SKM-1 (cell line): Measurements from ENCODE around the gene PLCG2.
"Not testable (repeated sequence)": the region's sequence is repeated elsewhere in the genome, so short reads cannot be mapped to it uniquely, and the experiment has no call there.

Source experiments
- DNase-seq: peaks from one replicate; lab custom pipeline; 2025; ENCODE audit not compliant: unreplicated experiment; lab: John Stamatoyannopoulos, UW

Gene PLCG2

DNA sequence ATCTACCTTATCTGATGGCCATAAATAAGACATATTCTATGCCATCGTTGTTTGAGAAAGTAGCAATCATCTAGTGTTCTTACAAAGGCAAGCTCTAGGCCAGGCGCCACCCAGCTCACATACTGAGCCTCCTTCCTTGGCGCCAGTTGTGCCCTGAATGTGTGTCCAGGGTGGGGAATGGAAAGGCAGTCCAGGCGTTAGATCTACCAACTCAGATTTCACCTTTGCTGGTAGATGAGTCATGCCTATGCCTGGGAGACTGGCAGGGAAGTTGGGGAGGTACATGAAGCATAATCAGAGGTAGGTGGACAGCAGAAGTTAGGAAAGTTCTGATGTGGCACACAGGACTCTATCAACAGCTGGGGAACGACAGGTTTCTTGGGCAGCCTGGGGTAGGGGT lies 208.6 kb downstream of the PLCG2 start:
- no peak for DNase-seq

DNA sequence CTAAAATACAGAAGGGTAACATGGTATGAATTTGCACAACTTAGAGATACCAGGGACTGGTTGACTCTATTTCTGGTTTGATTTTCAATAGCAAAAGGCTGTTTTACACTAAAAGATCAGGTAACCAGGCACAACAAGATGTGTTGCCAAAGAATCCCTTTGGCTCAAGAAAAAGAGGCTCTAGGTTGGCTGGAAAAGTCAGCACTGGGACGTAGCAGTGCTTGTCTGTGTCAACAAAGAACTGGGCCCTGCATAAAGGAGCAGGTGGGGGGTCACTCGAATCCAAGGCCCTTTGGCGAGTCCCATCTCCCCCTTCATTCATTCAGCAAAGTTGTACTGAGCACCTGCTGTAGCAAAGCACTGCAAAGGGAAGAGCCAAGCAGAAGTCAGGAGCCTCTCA lies 213.8 kb downstream of the PLCG2 start:
- DNase-seq = no peak

DNA sequence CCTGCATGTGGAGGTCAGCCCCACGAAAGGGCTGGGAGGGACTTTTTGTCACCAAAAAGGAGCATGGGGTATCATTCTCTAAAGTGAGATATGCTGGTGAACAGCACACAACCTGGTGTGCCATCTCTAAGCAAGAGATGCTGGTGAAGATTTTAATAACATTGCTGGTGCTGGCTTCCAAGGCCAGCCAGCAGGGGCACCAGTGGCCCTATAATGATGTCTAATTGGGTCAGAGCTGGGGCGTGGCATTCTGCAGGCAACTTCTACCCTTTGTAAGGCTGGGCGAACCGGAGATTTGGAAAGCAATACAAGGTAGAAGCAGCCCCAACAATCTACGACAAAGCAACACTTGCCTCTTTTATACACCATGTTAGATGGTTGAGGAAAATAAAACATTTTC lies 215.4 kb downstream of the PLCG2 start:
- DNase-seq = no peak

DNA sequence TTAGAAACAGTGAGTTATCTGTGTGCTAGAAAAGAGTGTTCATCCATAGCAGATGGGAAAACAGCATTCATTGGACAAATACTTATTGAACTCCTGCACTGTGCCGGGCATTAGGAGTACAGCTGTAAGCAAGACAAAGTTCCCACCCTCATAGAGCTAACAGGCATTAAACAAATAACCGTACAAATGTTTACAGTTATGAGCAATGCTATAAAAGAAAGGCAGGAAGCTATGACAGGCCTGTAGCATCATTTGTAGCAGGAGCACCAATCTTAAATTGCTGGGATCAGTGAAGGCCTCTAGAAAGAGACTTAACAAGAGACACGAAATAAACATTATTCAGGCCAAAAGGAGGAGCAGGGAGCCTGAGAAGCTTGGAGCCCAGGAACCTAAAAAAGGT lies 216.6 kb downstream of the PLCG2 start:
- no peak for DNase-seq

DNA sequence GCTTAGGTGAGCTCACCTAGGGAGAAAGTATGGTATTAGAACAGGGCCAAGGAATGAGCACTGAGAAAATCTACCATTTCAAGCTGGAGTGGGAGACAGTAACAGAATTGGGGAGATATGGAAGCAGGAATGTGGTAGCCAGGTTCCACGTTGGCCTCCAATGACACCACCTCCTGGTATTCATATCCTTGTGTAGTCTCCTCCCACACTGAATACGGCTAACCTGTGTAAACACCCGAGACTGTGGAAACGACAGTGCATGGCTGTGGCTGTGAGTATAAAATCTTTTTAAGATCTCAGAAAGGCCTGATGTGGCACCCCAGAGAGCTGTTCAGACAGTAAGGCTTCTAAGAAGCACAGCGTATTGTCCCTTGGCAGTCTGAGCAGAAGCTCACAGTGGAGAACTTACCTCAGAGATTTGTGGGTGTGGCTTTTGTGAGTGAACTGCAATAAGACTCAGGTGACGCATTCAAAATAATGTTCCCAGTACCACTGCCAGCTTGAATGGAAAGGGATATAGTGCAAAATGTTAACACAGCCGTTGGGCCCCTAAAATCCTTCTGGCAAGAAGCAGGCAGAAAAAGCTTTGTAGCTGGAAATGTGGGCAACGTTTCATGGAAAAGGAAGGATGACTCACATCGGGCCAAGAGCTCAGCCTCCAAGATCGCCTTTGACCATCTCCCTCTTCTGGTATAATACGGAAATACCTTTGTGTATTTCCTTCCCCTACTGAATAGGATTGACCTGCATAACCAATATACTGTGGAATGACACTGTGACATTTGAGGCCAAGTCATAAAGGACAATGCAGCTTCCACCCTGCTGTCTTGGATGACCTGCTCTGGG lies 217.8 kb downstream of the PLCG2 start:
- no peak for DNase-seq

DNA sequence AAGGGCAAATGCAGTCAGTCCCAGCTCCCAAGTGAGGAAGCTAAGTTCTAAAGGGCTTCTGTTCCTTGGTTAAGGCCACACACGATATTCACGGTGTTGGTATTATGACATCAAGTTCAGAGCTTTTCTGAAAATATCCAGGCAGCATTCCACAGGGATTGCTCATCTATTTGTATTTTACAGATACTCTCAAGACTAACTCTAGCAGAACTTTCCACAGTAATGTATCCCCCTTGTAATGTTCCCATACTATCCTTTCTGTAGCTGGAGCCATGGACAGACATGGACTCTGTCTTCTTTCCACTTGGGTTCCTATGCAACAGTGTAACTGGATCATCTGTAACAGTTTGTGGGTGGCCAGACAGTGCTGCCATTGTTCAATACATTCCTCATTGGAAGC lies 218.6 kb downstream of the PLCG2 start:
- no peak for DNase-seq

DNA sequence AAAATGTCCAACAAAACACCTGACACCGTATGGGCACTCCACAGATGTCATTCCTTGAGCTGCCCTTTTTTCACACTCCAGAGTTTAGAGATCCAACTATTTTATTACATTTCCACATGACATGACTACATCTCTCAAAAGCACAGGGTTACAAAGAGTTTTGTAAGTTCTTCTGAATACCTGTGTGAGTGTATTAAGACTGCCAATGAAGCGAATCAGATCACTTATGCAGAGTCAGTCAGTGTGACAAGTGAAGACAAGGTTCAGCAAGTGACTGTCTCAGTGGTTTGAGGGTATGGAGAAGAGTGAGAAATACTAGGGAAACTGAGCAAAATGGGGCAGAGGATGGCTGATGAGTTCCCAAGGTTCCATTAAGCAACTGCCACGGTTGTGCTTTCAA lies 223.7 kb downstream of the PLCG2 start:
- no peak for DNase-seq

DNA sequence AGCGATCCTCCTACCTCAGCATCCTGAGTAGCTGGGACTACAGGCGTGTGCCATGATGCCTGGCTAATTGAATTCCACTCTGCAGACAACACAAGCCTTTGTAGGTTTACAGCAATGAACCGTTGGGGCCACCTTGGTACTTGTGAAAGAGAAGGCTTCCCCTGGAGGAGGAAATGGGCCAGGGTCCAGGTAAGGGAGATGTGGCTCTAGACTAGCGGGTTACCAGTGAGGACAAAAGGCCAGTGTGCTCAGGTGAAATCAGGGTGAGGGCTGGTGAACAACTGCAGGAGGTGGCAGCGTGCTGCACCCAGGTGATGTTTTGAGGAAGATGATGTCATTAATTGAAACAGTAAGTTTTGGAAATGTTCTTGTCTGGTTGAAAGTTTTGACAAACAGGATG lies 225.5 kb downstream of the PLCG2 start:
- DNase-seq = no peak

DNA sequence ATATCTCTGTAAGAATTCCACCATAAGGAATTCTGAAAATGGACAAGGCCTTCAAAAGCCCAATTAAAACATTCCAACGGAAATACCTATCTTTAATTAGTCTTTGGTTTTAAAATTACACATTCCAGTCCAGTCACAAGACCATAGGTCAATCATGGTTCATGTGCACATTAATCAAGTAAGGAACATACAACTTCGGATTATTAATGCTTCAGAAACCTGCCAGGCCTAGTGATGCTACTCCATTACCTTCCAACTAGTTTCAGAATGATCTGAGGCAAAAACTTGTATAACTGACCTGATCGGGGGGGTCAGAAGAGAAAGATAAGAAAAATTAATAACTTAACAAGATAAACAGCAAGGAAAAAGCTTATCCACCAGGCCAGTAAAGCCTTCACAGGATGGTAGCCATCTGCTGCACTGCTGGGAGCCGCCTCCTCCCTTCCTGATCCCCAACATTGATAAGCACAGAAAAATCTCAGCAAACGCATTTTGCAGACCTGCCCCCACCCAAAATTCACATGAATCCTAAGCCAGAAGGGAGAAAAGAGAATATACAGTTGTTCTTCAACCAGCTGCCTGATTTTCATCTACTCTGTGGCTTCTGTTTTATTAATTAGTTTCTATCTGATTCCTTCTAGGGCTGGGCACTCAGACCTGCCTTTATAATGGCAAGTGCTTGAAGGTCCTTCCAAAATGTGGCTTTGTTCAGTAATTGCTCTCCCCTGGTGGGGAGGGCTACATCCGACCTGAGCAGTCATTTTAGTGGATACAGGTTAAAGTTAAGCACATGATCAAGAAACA lies 226.1 kb downstream of the PLCG2 start:
- no peak for DNase-seq

DNA sequence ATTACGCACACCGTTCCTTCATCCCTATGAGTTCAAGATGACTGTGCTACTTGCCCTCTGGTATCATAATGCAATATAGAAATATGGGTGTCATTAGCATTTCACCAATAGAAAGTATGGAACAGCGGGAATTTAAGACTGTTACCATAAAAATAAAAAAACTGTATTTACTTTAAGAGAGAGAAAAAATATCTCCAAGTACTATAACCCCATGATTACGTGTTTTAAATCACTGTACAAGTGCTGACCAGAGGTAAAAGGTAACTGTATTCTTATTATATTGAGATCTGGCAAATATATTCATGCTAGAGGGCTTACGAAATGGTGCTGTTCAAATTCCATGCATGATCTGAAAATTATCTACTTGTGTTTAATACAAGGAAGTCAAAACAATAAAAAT lies 226.9 kb downstream of the PLCG2 start:
- DNase-seq = no peak

DNA sequence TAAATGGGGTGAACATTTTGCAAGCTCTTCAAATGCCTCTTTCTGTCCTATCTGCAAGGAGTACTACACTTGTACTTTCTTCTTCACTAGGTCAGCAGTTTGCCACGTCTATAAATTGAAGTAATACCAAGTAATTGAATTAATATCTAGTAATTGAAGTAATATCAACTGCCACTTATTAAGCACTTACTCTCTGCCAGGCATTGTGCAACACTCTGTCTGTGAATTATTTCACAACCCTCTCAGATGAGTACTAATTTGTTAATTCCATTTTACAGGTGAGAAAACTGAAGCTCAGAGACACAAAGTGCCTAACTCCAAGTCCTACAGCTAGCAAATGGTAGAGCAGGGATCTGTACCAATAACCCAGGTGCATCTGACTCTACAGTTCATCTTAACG lies 228.1 kb downstream of the PLCG2 start:
- no peak for DNase-seq

DNA sequence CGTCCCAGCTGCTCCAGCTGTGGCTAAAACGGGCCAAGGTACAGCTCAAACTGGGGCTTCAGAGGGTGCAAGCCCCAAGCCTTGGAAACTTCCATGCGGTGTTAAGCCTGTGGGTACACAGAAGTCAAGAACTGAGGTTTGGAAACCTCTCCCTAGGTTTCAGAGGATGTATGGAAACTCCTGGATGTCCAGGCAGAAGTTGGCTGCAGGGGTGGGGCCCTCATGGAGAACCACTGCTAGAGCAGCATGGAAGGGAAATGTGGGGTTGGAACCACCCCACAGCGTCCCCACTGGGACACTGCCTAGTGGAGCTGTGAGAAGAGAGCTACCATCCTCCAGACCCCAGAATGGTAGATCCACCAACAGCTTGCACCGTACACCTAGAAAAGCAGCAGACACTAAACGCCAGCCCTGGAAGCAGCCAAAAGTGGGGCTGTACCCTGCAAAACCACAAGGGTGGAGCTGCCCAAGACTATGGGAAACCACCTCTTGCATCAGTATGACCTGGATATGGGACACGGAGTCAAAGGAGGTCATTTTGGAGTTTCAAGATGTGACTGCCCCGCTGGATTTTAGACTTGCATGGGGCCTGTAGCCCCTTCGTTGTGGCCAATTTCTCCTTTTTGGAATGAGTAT lies 230.0 kb downstream of the PLCG2 start:
- DNase-seq = no peak

DNA sequence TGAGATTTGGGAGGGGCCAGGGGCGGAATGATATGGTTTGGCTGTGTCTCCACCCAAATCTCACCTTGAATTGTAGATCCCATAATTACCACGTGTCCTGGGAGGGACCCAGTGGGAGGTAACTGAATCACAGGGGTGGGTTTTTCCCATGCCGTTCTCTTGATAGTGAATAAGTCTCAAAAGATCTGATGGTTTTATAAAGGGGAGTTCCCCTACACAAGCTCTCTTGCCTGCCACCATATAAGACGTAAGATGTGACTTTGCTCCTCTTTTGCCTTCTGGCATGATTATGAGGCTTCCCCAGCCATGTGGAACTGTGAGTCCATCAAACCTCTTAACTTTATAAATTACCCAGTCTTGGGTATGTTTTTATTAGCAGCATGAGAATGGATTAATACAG lies 230.7 kb downstream of the PLCG2 start:
- DNase-seq = not testable (repeated sequence)

DNA sequence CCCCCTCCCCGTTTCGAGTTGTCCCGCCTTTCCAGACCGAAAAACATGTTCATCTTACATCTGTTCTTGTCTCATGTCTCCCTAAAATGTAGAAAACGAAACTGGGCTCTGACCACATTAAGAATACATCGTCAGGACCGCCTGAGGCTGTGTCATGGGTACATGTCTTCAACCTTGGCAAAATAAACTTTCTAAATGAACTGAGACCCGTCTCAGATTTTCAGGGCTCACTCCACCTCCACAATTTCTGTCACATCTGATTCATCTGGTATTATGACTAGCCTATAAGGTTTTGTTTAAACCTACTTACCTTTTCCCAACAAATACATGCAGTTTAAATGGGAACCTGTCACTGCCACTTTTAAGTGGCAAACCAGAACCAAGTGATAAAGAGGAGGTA lies 231.6 kb downstream of the PLCG2 start:
- no peak for DNase-seq

DNA sequence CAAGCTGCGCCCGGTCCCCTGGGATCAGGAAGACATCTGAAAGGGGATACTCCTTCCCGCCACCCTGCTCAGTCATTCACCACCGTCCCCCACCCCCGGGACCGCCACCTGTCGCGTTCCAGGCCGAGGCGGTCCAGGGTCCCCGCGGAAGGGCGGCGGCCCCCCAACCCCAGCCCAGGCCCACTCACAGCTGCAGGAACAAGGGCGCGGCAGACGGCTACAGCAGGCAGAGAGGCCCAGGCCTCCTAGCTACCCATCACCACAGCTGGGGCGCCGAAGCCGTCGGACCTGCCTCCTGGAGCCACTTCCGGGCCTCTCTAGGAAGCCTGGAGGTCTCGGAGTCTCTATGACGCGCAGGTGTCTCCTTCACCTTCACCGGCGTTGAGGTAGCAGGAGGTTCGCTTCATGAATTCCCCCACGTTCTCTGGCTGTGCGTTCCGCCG lies 232.1 kb downstream of the PLCG2 start, which contains the start of gene SDR42E1:
Gene SDR42E1, minus strand, starts transcription at position 272 of the 443 bp plus-strand sequence. CDS start 10,612 bp downstream, outside the sequence.
- DNase-seq = no peak
